Large intestine (tissue), 12 donors: ENCODE data around the gene SLC6A15. TPM values are rescaled to one million over a fixed set of nuclear protein-coding genes. Genes with fewer than 3 reads are reported as not detected.

Experiments
- DNase-seq, 2 donors: peaks; one replicate each; pipeline versions ENCODE4 v3.0.0 to v3.0.0-alpha.2; 2013
- H3K27ac ChIP-seq: one replicate; pipeline ENCODE4 v1.5.1; 2013; ENCODE audit warnings: low read length
- H3K27me3 ChIP-seq: 2 replicates; pipeline ENCODE4 v1.6.1; 2013; ENCODE audit warnings: low read length; ENCODE audit not compliant: control insufficient read depth, insufficient read depth
- H3K36me3 ChIP-seq: 2 replicates; pipeline ENCODE4 v1.6.1; 2013; ENCODE audit warnings: low read length; ENCODE audit not compliant: control insufficient read depth, insufficient read depth
- H3K4me1 ChIP-seq: one replicate; pipeline ENCODE4 v1.6.1; 2013; ENCODE audit warnings: low read length; ENCODE audit not compliant: control insufficient read depth, insufficient read depth
- H3K4me3 ChIP-seq: one replicate; pipeline ENCODE4 v1.5.1; 2013; ENCODE audit warnings: low read length
- H3K9me3 ChIP-seq: one replicate; pipeline ENCODE4 v1.6.1; 2013; ENCODE audit warnings: mild to moderate bottlenecking, low read depth, low read length, moderate library complexity; ENCODE audit not compliant: control insufficient read depth
- WGBS: methylation state at CpG from one replicate; pipeline ENCODE4 v1.1.5; 2013; ENCODE audit warnings: low lambda C conversion rate; ENCODE audit not compliant: insufficient coverage; 5-methylcytosine and 5-hydroxymethylcytosine counted together
- long read RNA-seq, 11 donors: transcript quantifications; one replicate each; lab custom pipeline, GENCODE V29; 2026
- polyA plus RNA-seq: library from polyadenylated mRNA; unstranded; fragments of 120-200 nt; gene quantifications from one replicate; pipeline ENCODE4 v1.2.1, GENCODE V29; 2013

Gene SLC6A15
- 1.8 TPM for polyA plus RNA-seq
- long read RNA-seq, donor 1: 0 reads
- long read RNA-seq, donor 2: 0 reads
- long read RNA-seq, donor 3: 0 reads
- long read RNA-seq, donor 4: 0 reads
- long read RNA-seq, donor 5: 0 reads
- long read RNA-seq, donor 6: 0 reads
- long read RNA-seq, donor 7, full-length matches to known transcripts: 1 of 1 reads
- long read RNA-seq, donor 7, partial matches to known transcripts: 0 of 1 reads
- long read RNA-seq, donor 7, other reads (novel, unspliced or antisense): 0 of 1 reads
- long read RNA-seq, donor 8: 0 reads
- long read RNA-seq, donor 9: 0 reads
- long read RNA-seq, donor 10: 0 reads
- long read RNA-seq, donor 11: 0 reads

- H3K27ac ChIP-seq: peak within 1 kb of the TSS; percentile 31
- peak within 1 kb of the TSS; percentile 47 for H3K4me3 ChIP-seq
- H3K36me3 ChIP-seq: no peaks in the 10 kb centered on the region
- DNase-seq: peak; percentile 38 to 62
- no peaks in the 10 kb centered on the region for H3K9me3 ChIP-seq
- H3K27me3 ChIP-seq: peaks cover 43% of the 10 kb centered on the region
- 0% methylated on average over 1 of the region's 67 CpGs for WGBS
- peaks cover 3% of the 10 kb centered on the region for H3K4me1 ChIP-seq
These were observed at the start of gene SLC6A15 for GRCh38 chr12:84912198-84913128. TSS of gene SLC6A15 (minus strand) at chr12:84912799. CDS start at chr12:84892120, 20,679 bp downstream.

DNA sequence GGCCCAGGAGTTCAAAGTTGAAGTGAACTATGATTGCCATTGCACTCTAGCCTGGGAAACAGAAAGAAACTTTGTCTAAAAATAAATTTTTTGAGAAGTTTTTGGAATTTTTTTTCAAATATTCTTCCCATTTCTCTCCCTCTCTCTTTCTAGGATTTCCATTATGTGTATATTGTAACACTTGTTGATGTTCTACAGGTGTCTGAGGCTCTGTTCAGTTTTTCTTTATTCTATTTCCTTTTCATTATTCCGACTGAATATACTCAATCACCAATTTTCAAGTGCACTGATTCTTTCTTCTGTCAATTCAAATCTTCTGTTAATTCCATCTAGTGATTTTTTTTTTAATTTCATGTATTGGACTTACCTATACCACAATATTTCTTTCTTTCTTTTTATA, 48.3 kb upstream of the SLC6A15 start:
- Histone ChIP-seq H3K9me3 (no peaks in the 10 kb centered on the region), H3K27ac (no peak overlapping the region), H3K27me3 (no peaks in the 10 kb centered on the region), H3K4me3 (no peak overlapping the region), H3K36me3 (no peaks in the 10 kb centered on the region), H3K4me1 (no peaks in the 10 kb centered on the region)
- no peak for DNase-seq
- 85% methylated on average over 1 of the region's 1 CpG for WGBS

DNA sequence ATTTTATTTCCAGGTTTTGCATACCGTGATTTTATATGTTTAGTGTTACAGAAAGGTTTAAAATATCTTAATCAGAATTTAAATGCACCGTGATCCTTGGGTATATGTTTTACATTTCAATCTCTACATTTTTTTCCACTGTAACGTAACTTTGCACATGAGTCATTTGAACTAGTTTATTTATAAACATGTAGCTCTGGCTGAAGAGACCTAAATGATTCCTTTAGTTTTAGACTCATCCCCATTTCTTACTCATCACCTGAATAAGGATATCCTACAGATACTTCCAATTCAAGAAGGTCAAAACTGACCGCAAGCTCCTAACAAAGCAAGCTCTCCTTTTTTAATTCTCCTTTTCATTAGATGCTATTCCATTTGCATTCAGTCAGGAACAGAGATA, 42.7 kb upstream of the SLC6A15 start:
- Histone ChIP-seq H3K9me3 (no peaks in the 10 kb centered on the region), H3K36me3 (no peaks in the 10 kb centered on the region), H3K27me3 (no peaks in the 10 kb centered on the region), H3K4me3 (no peak overlapping the region), H3K27ac (no peak overlapping the region), H3K4me1 (no peaks in the 10 kb centered on the region)
- no peak for DNase-seq
- WGBS: 52% methylated on average over 3 of the region's 4 CpGs

DNA sequence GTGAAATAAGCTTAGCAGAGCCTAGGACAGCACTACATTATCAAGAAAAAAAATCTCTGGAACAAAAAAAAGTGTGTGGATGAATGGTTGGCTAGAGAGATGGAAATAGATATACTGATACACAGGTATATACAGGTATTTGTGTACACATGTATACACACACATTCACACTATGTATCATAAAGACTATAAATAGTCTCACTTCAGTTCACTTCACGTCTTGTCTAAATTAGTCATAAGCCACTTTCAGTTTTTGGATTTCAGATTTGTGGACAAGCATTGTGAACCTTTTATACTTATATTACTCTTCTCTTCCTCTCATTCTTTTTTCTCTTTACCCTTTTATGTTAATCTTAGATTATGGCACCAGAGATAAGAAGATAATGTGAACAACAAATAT, 41.8 kb upstream of the SLC6A15 start:
- Histone ChIP-seq H3K4me1 (no peaks in the 10 kb centered on the region), H3K9me3 (no peaks in the 10 kb centered on the region), H3K27ac (no peak overlapping the region), H3K4me3 (no peak overlapping the region), H3K27me3 (no peaks in the 10 kb centered on the region), H3K36me3 (no peaks in the 10 kb centered on the region)
- WGBS: 57% methylated on average over 1 of the region's 1 CpG
- DNase-seq: no peak

GRCh38 chr12:84950971-84951546, 38.5 kb upstream of the SLC6A15 start:
- Histone ChIP-seq H3K27me3 (no peaks in the 10 kb centered on the region), H3K36me3 (no peaks in the 10 kb centered on the region), H3K4me3 (no peak overlapping the region), H3K27ac (no peak overlapping the region), H3K4me1 (no peaks in the 10 kb centered on the region), H3K9me3 (no peaks in the 10 kb centered on the region)
- 65% methylated on average over 2 of the region's 3 CpGs for WGBS
- DNase-seq: no peak

GRCh38 chr12:84946753-84947152, 34.2 kb upstream of the SLC6A15 start:
- Histone ChIP-seq H3K27me3 (no peaks in the 10 kb centered on the region), H3K36me3 (no peaks in the 10 kb centered on the region), H3K4me1 (no peaks in the 10 kb centered on the region), H3K4me3 (no peak overlapping the region), H3K27ac (no peak overlapping the region), H3K9me3 (no peaks in the 10 kb centered on the region)
- DNase-seq: no peak
- WGBS: 40% methylated on average over 1 of the region's 2 CpGs

GRCh38 chr12:84937415-84937814, 24.8 kb upstream of the SLC6A15 start:
- H3K9me3 ChIP-seq: no peaks in the 10 kb centered on the region
- no CpG with 5 or more reads among the region's 3 CpGs for WGBS

DNA sequence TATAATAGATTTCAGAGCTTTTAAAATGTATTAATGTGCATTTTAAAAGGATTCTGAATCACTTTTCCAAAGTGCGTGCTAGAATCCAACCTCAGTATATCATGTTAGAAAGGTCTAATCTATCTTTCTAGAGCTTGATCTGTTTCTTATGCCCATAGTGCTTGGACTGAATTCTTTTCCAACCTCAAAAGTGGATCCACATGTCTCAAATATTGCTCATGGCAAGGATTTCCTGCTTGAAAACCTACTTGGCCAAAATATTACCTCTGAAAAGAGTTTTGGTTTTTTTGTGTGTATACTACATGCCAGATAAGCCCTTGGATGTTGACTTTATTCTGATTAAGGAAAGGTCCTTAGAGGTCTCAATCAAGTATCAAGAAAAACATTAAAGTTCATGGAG, 16.9 kb upstream of the SLC6A15 start:
- Histone ChIP-seq H3K36me3 (no peaks in the 10 kb centered on the region), H3K9me3 (no peaks in the 10 kb centered on the region), H3K27me3 (no peaks in the 10 kb centered on the region), H3K4me3 (no peak overlapping the region), H3K27ac (no peak overlapping the region), H3K4me1 (no peaks in the 10 kb centered on the region)
- DNase-seq: no peak
- no CpG with 5 or more reads among the region's 1 CpG for WGBS

More at GRCh38 chr12:84937415-84937814, 24.8 kb upstream of the SLC6A15 start:
- H3K36me3 ChIP-seq: no peaks in the 10 kb centered on the region
- H3K27ac ChIP-seq: no peak overlapping the region
- no peak overlapping the region for H3K4me3 ChIP-seq
- no peaks in the 10 kb centered on the region for H3K4me1 ChIP-seq
- DNase-seq: no peak
- H3K27me3 ChIP-seq: no peaks in the 10 kb centered on the region

GRCh38 chr12:84924981-84925380, 12.4 kb upstream of the SLC6A15 start:
- Histone ChIP-seq H3K27ac (no peak overlapping the region), H3K9me3 (no peaks in the 10 kb centered on the region), H3K4me3 (no peak overlapping the region), H3K27me3 (no peaks in the 10 kb centered on the region), H3K36me3 (no peaks in the 10 kb centered on the region), H3K4me1 (no peaks in the 10 kb centered on the region)
- DNase-seq: no peak
- 92% methylated on average over 1 of the region's 2 CpGs for WGBS

DNA sequence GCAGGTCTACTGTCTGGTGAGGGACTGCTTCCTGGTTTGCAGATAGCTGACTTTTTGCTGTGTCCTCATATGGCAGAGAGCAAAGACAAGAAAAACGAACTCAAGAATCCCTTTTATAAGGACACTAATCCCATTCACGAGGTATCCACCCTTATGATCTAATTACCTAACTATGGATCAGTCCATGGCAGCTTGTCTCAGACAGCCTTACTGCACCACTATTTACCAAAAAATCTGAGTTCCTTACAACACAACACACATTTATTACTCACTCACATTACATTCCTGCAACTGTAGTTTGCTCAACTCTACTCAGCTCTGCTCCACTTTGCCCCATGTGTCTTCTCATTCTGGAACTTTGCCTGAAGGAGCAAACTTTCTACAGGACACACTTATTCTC, 10.1 kb upstream of the SLC6A15 start:
- no peak overlapping the region for H3K4me3 ChIP-seq
- no peaks in the 10 kb centered on the region for H3K27me3 ChIP-seq
- no peaks in the 10 kb centered on the region for H3K9me3 ChIP-seq
- no peaks in the 10 kb centered on the region for H3K36me3 ChIP-seq
- 60% methylated on average over 1 of the region's 2 CpGs for WGBS
- H3K27ac ChIP-seq: no peak overlapping the region
- no peaks in the 10 kb centered on the region for H3K4me1 ChIP-seq
- DNase-seq: no peak
